GM18858 (cell line): ENCODE measurements around the gene NANOS2.
"Not testable (repeated sequence)": the region's sequence is repeated elsewhere in the genome, so short reads cannot be mapped to it uniquely, and the experiment has no call there.

ENCODE experiments used
- ATAC-seq: cut with Tn5 transposase; IDR thresholded peaks from one replicate; pipeline ENCODE4 v1.9.1; 2021; ENCODE audit not compliant: unreplicated experiment

NANOS2 gene

DNA sequence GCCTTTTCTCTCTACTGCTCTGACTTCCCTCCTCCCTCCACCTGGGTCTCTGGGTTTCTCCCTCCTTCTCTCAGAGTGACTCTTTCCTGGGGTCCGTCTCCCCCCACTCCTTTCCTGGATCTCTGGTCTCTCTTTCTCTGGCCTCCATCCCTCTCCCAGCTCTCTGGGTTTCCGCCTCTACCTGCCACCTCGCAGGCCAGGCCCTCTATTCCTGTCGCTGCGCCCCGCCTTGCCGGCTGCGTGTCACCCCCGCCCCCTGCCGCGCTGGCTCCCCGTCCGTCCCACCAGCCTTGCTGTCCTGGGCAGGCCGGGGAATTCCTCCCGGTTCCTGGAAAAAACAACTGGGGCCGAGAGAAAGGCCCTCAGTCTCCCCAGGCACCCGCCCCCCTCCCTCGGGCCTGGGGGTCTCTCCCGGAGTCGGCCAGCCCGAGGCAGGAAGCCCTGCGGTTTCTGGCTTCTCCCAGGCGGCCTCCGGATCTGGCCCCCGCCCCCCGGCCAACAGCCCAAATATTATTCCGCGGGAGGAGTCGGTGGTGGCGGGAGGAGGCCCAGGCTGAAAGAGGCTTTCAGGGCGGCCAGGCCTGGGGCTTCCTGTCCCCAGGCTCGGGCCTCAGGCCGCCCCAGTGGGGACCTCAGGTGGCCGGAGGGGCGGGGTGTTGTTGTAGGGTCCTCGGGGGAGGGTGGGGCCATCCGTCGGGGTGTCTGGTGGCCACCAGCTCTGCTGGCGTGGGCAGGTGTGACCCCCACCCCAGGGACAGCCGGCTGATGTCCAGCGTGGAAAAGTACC, 38.0 kb downstream of the NANOS2 start:
- ATAC-seq: no peak

- ATAC-seq: no peak
These were observed 38.5 kb downstream of the NANOS2 start for GRCh38 chr19:45876161-45876410.

- no peak for ATAC-seq
These were observed 40.0 kb downstream of the NANOS2 start for GRCh38 chr19:45874620-45874966.

GRCh38 chr19:45873219-45873772, 41.3 kb downstream of the NANOS2 start:
- no peak for ATAC-seq

GRCh38 chr19:45872095-45872919, 42.3 kb downstream of the NANOS2 start:
- ATAC-seq: no peak

DNA sequence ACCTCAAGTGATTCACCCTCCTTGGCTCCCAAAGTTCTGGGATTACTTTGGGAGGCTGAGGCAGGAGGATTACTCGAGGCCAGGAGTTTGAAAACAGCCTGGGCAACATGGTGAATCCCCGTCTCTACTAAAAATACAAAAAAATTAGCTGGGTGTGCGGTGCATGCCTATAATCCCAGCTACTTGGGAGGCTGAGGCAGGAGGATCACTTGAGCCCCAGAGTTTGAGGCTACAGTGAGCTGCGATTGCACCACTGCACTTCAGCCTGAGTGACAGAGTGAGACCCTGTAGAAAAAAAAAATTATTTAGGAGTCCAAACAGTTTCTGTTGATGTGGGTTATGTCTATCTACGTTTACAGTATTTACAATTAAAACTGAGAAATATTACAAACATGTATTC, 43.8 kb downstream of the NANOS2 start:
- no peak for ATAC-seq

DNA sequence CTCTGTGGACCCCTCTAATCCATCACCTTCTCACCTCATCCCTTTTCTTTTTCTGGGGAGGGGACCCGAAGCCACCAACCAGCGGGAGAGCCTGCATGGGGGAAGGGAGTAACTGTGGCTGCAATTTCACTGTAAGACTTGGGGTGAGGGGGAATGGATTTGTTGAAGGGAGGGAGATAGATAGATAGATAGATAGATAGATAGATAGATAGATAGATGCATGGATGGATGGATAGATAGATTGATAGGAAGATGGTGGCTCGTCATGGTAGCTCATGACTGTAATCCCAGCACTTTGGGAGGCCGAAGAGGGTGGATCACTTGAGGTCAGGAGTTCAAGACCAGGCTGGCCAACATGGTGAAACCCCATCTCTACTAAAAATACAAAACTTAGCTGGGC, 47.3 kb downstream of the NANOS2 start:
- not testable (repeated sequence) for ATAC-seq

GRCh38 chr19:45866400-45867176, 48.0 kb downstream of the NANOS2 start:
- no peak for ATAC-seq

- no peak for ATAC-seq
These were observed 49.2 kb downstream of the NANOS2 start for GRCh38 chr19:45865269-45865948.

- no peak for ATAC-seq
These were observed 49.9 kb downstream of the NANOS2 start for GRCh38 chr19:45864629-45865082.

- peak; percentile 30 for ATAC-seq
These were observed 50.5 kb downstream of the NANOS2 start, which contains the start of gene FOXA3 for GRCh38 chr19:45863840-45864628. FOXA3 (plus strand) TSS chr19:45864326; CDS start chr19:45864457, 131 bp downstream.

GRCh38 chr19:45863335-45863839, 51.2 kb downstream of the NANOS2 start:
- ATAC-seq: no peak
